GM23338 (cell line): ENCODE measurements around the gene ANKRD27.
"Not testable (repeated sequence)": the region's sequence is repeated elsewhere in the genome, so short reads cannot be mapped to it uniquely, and the experiment has no call there.

Source experiments
- CREB1 ChIP-seq: fragments of 250-450 bp; sonication (Bioruptor Pico); IDR thresholded peaks from 2 replicates; pipeline ENCODE4 v1.5.0; 2020; ENCODE audit warnings: low read depth, mild to moderate bottlenecking, moderate library complexity
- CTCF ChIP-seq, 2 experiments: fragments of 200-600 bp in 1 of 2; sonication (generic) in 1 of 2; conservative IDR thresholded peaks; 2 replicates each; pipeline versions ENCODE4 v1.5.1 to v1.6.1; 2016 to 2017; ENCODE audit warnings: antibody characterized with exemption in 2 of 2, low read depth in 2 of 2, mild to moderate bottlenecking in 2 of 2, moderate library complexity in 1 of 2
- ETS1 ChIP-seq: IDR thresholded peaks from 2 replicates; pipeline ENCODE4 v1.6.1; 2016; ENCODE audit warnings: antibody characterized with exemption
- EZH2 ChIP-seq: fragments of 200-600 bp; sonication (generic); IDR thresholded peaks from one replicate; pipeline ENCODE4 v1.8.0; 2017; ENCODE audit warnings: antibody characterized with exemption, mild to moderate bottlenecking, low read depth; ENCODE audit not compliant: unreplicated experiment
- EZH2phosphoT487 ChIP-seq: fragments of 200-600 bp; sonication (generic); IDR thresholded peaks from one replicate; pipeline ENCODE4 v1.8.1; 2018; ENCODE audit warnings: antibody characterized with exemption; ENCODE audit not compliant: unreplicated experiment
- JUNB ChIP-seq: IDR thresholded peaks from one replicate; pipeline ENCODE4 v1.6.1; 2016; ENCODE audit warnings: antibody characterized with exemption; ENCODE audit not compliant: unreplicated experiment
- NANOG ChIP-seq: IDR thresholded peaks from 2 replicates; pipeline ENCODE4 v1.6.1; 2016; ENCODE audit warnings: antibody characterized with exemption, borderline replicate concordance
- POLR2AphosphoS5 ChIP-seq: IDR thresholded peaks from 2 replicates; pipeline ENCODE4 v1.6.1; 2016; ENCODE audit warnings: antibody characterized with exemption, low read depth
- REST ChIP-seq: IDR thresholded peaks from one replicate; pipeline ENCODE4 v1.6.1; 2018; ENCODE audit warnings: antibody characterized with exemption; ENCODE audit not compliant: unreplicated experiment
- STAT1 ChIP-seq: IDR thresholded peaks from one replicate; pipeline ENCODE4 v1.6.1; 2016; ENCODE audit warnings: antibody characterized with exemption; ENCODE audit not compliant: unreplicated experiment
- ZNF114 ChIP-seq: fragments of 250-450 bp; sonication (Bioruptor Pico); IDR thresholded peaks from 2 replicates; pipeline ENCODE4 v1.5.0; 2020; ENCODE audit warnings: mild to moderate bottlenecking, moderate library complexity
- ZNF331 ChIP-seq: fragments of 250-450 bp; sonication (Bioruptor Pico); IDR thresholded peaks from 2 replicates; pipeline ENCODE4 v1.5.0; 2020; ENCODE audit warnings: low read depth, mild to moderate bottlenecking, moderate library complexity

GRCh38 chr19:32656379-32656778 lies 18.6 kb downstream of the ANKRD27 start:
- TF ChIP-seq EZH2phosphoT487; CREB1; CTCF (conservative IDR thresholded peaks at IDR 0.05; ENCODE audit: low read depth in 2 of 2); NANOG; POLR2AphosphoS5; EZH2; REST; STAT1; ZNF114 (CRISPR knock-in tag); JUNB; ZNF331 (CRISPR knock-in tag); ETS1: not testable (repeated sequence)
